Nephron progenitor cell (in vitro differentiated cells): ENCODE data around the gene ATG2B.

Source experiments
- DNase-seq: peaks from one replicate; pipeline ENCODE4 v3.0.0; 2021
- H3K27ac Mint-ChIP-seq: 2 replicates; pipeline ENCODE4 v1.8.0; 2021; ENCODE audit warnings: mild to moderate bottlenecking, moderate library complexity, mixed read lengths
- H3K27me3 Mint-ChIP-seq: 2 replicates; pipeline ENCODE4 v1.8.0; 2021; ENCODE audit warnings: mild to moderate bottlenecking, low read depth, mixed read lengths; ENCODE audit not compliant: poor library complexity
- H3K36me3 Mint-ChIP-seq: 2 replicates; pipeline ENCODE4 v1.8.0; 2021; ENCODE audit warnings: low read depth, mixed read lengths
- H3K4me1 Mint-ChIP-seq: 2 replicates; pipeline ENCODE4 v1.8.0; 2021; ENCODE audit warnings: mixed read lengths
- H3K4me3 Mint-ChIP-seq: 2 replicates; pipeline ENCODE4 v1.8.0; 2021; ENCODE audit warnings: mild to moderate bottlenecking, moderate library complexity, mixed read lengths
- H3K9me3 Mint-ChIP-seq: 2 replicates; pipeline ENCODE4 v1.8.0; 2021; ENCODE audit warnings: mild to moderate bottlenecking, moderate library complexity, mixed read lengths
- CTCF ChIP-seq: fragments of 200-600 bp; sonication (generic); IDR thresholded peaks from 2 replicates; pipeline ENCODE4 v1.5.0; 2021; ENCODE audit warnings: antibody characterized with exemption

ATG2B gene

GRCh38 chr14:96320605-96321004 lies 42.5 kb downstream of the ATG2B start:
- no peaks in the 10 kb centered on the region for H3K4me1 Mint-ChIP-seq
- TF ChIP-seq CTCF = no peak
- no peaks in the 10 kb centered on the region for H3K9me3 Mint-ChIP-seq
- DNase-seq = no peak
- H3K36me3 Mint-ChIP-seq = peaks cover 47% of the 10 kb centered on the region
- H3K27ac Mint-ChIP-seq = no peak overlapping the region
- H3K27me3 Mint-ChIP-seq = no peaks in the 10 kb centered on the region
- no peak overlapping the region for H3K4me3 Mint-ChIP-seq

- Mint-ChIP-seq H3K27me3 (no peaks in the 10 kb centered on the region), H3K4me1 (no peaks in the 10 kb centered on the region), H3K4me3 (no peak overlapping the region), H3K36me3 (peaks cover 42% of the 10 kb centered on the region), H3K9me3 (no peaks in the 10 kb centered on the region), H3K27ac (no peak overlapping the region)
- DNase-seq = no peak
- no peak for TF ChIP-seq CTCF
These were observed 44.3 kb downstream of the ATG2B start for GRCh38 chr14:96318836-96319235.

GRCh38 chr14:96316087-96316486 lies 47.1 kb downstream of the ATG2B start:
- TF ChIP-seq CTCF = no peak
- DNase-seq = no peak
- H3K4me3 Mint-ChIP-seq = no peak overlapping the region
- H3K9me3 Mint-ChIP-seq = no peaks in the 10 kb centered on the region
- H3K4me1 Mint-ChIP-seq = no peaks in the 10 kb centered on the region
- no peaks in the 10 kb centered on the region for H3K27me3 Mint-ChIP-seq
- no peak overlapping the region for H3K27ac Mint-ChIP-seq
- peaks cover 36% of the 10 kb centered on the region for H3K36me3 Mint-ChIP-seq

- H3K27ac Mint-ChIP-seq = no peak overlapping the region
- no peak overlapping the region for H3K4me3 Mint-ChIP-seq
- no peaks in the 10 kb centered on the region for H3K27me3 Mint-ChIP-seq
- H3K9me3 Mint-ChIP-seq = no peaks in the 10 kb centered on the region
- H3K4me1 Mint-ChIP-seq = no peaks in the 10 kb centered on the region
- no peak for TF ChIP-seq CTCF
- no peak for DNase-seq
- H3K36me3 Mint-ChIP-seq = peaks cover 49% of the 10 kb centered on the region
These were observed 52.2 kb downstream of the ATG2B start for GRCh38 chr14:96310906-96311305.

- no peak overlapping the region for H3K4me3 Mint-ChIP-seq
- H3K27ac Mint-ChIP-seq = no peak overlapping the region
These were observed 53.2 kb downstream of the ATG2B start for GRCh38 chr14:96309896-96310330.

More at GRCh38 chr14:96309896-96310330, 53.2 kb downstream of the ATG2B start:
- no peak for DNase-seq
- Mint-ChIP-seq H3K4me1 (no peaks in the 10 kb centered on the region), H3K9me3 (no peaks in the 10 kb centered on the region), H3K36me3 (peaks cover 41% of the 10 kb centered on the region), H3K27me3 (no peaks in the 10 kb centered on the region)
- no peak for TF ChIP-seq CTCF
